Islet precursor cell (in vitro differentiated cells): ENCODE data around the gene CNPY1.

ENCODE experiments used
- DNase-seq: peaks from one replicate; pipeline ENCODE4 v3.0.0-alpha.2; 2018

The CNPY1 gene

GRCh38 chr7:155487509-155488482 lies 58.6 kb downstream of the CNPY1 start:
- DNase-seq = no peak

DNA sequence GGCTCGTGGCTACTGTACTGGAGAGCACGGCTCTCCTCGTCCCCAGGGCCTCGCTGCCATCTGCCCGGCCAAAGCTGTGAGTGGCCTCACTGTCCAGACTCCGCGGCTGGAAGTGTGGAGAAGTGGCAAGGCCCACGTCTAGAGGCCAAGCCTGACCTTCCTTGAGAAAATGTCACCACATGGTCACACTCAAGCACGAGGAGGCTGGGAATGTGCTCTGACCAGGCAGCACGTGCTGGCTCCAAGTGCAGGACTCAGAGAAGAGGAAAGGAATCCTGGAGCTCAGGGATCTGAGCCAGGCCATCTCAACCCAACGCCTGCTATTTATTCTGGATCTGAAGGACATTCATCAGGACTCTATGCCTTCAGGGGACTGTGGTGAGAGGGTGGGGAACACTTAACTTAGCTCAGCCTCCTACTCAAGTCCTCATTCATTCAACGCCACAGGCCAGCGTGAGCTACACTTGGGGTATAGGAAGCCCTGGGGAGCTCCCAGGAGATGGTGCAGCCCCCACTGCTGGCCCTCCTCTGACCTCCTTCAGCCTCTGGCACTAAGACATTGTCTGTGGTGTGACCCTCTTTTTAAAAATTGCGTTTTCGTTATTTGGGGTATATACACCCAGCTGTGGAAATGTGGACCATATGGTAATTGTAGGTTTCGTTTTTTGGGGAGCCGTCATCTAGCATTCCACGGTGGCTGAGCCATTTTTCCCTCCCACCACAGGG lies 59.4 kb downstream of the CNPY1 start:
- peak; percentile 56 for DNase-seq

GRCh38 chr7:155484483-155485399 lies 61.6 kb downstream of the CNPY1 start:
- DNase-seq = peak; percentile 45

DNA sequence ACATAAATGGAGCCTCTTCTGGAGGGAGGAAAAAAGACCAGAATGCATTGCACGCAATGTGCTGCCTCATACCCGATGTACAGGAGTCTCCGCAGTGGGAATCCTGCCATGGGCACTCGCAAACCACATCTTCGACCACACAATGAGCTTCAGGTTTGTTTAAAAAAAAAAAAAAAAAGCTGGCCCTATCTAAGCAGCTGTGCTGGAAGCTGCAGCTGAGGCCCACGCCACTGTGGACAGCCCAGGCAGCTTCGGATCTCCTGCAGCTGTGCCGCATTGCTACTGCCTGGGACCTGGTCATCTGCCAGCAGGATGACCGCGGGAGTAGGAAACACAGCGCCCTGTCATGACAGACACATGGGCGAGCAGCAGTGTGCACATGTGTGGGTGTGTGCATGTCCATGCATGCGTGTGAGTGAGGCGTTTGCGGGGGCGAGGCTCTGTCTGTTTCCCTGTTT lies 62.5 kb downstream of the CNPY1 start:
- peak; percentile 51 for DNase-seq

DNA sequence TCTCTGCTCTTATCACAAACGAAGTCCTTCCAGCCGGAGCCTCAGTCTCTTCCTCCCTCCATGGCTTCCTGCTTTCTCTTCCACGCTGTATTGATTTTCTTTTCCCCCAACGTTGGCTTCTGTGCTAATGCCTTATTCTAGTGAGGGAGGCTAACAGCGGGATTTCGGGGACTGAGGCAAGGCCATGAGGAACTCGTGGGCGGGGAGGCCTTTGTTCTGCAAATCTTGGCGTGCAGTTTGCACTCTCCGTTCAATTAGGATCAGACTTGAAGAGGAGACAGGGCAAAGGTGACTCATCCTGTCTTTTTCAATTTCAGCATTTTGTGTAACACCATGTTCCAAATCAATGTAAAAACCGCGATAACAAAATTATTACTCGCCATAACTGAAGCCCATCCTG lies 63.1 kb downstream of the CNPY1 start:
- DNase-seq = no peak

DNA sequence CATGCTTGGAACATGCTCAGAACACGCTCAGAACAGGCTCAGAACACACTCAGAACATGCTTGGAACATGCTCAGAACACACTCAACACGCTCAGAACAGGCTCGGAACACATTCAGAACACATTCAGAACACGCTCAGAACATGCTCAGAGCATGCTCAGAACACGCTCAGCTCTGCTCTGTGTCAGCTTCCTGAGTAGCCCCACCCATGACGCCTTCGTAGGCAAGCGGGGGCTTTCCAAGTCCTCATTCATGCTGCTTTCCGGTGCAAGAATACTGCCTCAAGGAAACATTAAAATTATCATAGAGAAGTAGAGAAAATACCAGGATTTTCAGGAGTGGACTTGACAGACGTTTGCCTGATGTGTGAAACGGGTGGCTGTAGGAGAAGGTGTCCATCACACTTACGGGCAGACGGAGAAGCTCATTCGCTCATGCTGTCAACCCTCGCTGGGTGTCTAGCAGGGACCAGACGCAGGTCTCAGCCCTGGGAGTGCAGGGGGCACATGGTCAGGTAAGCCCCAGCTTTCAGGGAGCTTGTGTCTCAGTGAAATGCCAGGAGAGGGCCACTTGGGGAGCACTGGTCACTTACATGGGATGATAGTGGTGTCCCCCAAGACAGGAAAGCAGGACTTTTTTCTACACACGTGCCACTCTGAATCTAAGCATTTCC lies 63.7 kb downstream of the CNPY1 start:
- no peak for DNase-seq

GRCh38 chr7:155481764-155482163 lies 64.6 kb downstream of the CNPY1 start:
- DNase-seq = no peak

- no peak for DNase-seq
These were observed 68.9 kb downstream of the CNPY1 start for GRCh38 chr7:155477476-155477875.

GRCh38 chr7:155471718-155472117 lies 74.6 kb downstream of the CNPY1 start:
- DNase-seq = no peak

GRCh38 chr7:155470686-155471638 lies 75.4 kb downstream of the CNPY1 start:
- DNase-seq = no peak

GRCh38 chr7:155470186-155470487 lies 76.2 kb downstream of the CNPY1 start:
- no peak for DNase-seq

DNA sequence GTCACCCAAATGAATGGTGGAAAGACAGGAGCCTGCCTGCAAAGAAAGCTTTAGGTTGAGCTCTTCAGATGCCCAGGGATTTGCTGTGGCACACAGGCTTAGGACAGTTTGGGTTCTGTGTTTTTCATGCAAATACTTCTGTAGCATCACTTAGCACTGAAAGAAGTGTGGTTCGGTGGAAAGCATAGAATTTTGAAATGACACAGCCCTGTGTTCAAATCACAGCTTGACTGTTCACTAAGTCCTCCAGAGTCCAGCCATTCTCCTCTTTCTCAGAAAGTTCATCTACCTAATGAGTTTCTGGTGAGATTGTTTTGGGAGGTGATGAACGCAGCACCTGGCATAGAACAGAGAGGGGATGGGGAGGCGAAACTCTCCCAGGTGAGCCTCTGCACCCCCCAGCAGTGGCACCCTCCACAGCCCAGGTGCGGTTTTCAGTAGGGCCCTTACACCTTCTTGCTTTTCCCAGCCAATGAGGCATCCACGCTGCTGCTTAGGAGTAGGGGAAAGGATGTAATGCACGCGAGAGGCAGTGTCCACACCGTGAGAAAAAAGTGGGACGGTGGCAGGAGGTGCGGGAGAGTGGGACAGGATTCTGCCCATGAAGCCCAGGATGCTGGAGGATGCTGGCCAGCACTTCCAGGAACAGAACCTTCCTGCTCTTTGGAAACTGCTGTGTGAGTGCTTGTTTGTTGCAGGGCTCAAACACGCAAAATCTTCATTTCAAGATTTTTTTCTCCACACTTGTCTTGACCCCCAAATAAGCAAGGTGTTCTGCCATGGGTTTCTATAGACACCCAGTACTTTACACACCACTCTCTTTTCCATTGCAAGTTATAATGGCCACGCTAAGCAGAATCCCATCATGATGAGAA lies 76.8 kb downstream of the CNPY1 start:
- no peak for DNase-seq

DNA sequence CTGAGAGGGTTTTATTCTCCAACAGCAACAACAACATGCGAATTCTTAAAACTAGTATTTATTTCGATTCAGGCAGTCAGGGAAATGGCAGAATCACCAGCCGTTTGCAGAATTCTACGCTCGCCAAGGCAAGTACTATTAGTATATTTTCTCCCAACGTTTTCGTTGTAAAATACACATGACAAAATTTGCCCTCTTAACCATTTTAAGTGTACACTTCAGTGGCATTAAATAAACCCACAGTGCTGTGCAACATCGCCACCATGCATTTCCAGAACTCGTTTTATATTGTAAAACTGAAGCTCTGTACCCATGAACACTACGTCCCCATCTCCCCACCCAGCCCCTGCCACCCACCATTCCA lies 77.6 kb downstream of the CNPY1 start:
- DNase-seq = no peak

DNA sequence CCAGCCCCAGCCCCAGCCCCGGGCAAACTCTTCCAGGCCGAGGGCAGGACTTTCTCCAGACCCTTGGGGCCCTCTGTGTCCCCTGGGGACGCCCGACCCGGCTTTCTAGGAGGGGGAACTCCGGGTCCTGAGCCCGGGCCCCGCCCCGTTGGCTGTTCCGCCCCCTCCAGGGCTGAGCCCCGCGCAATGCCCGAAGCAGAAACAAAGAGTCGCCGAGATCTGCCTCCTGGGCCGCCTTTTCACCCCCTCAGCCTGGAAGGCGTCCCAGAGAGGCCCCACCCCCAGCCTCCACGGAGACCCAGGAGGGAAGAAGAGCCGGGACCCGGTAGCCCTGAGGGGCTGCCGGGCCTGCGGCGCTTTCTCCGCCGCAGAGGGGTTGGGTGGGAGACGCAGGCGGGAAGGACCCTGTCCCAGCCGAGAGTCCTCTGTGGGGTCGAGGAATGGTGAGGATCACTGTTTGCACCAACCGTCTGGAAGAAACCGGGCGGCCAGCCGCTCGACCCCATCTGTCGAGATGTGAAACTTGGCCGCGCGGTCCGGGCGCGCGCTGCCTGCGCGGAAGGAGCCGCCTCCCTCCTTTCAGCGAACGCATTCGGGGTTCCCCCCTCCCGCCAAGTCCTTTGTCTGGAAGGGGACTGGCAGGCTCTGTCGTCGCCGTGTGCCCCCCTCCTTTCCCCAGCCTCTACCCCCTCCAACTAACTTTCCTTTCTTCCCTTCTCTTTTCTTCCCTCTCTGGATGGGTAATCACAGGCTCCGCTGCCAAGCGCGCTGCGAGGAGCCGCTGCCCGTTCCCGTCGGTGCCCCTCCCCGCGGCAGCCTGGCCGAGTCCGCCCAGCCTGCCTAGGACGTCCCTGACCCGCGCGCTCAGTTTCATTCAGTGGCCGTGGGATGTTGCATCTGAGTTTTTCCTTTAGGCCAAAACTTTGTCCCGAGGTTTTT lies 78.2 kb downstream of the CNPY1 start:
- peak; percentile 62 for DNase-seq

- peak; percentile 73 for DNase-seq
These were observed 79.3 kb downstream of the CNPY1 start for GRCh38 chr7:155466814-155467733.

- DNase-seq = no peak
These were observed 80.1 kb downstream of the CNPY1 start for GRCh38 chr7:155466142-155466813.

GRCh38 chr7:155465761-155466141 lies 80.6 kb downstream of the CNPY1 start:
- no peak for DNase-seq
